Esophagus muscularis mucosa (tissue), 4 donors: ENCODE data around the gene DMWD. TPM values are rescaled to one million over a fixed set of nuclear protein-coding genes. Genes with fewer than 3 reads are reported as not detected.
A peak's percentile ranks its signal among the peaks of the same experiment; 100 is the strongest.

ENCODE experiments used
- DNase-seq: peaks from one replicate; pipeline ENCODE4 v3.0.0-alpha.2; 2017; ENCODE audit errors: extremely low spot score
- H3K27ac ChIP-seq, 4 donors: fragments of 200-600 bp; sonication (generic); replicated peaks in 1 of 4; 1 replicate in 3 of 4; 2 replicates in 1 of 4; pipeline ENCODE4 v1.5.1; 2016 to 2019; ENCODE audit warnings: mild to moderate bottlenecking in 1 of 4
- H3K27me3 ChIP-seq, 4 donors: fragments of 200-600 bp; sonication (generic); one replicate each; pipeline versions ENCODE4 v1.5.1 to v1.6.0; 2016 to 2019
- H3K36me3 ChIP-seq, 4 donors: fragments of 200-600 bp; sonication (generic); one replicate each; pipeline ENCODE4 v1.5.1; 2016 to 2019
- H3K4me1 ChIP-seq, 4 donors: fragments of 200-600 bp; sonication (generic); one replicate each; pipeline ENCODE4 v1.5.1; 2016 to 2019
- H3K4me3 ChIP-seq, 4 donors: fragments of 200-600 bp; sonication (generic); 1 replicate in 2 of 4; 2 replicates in 2 of 4; pipeline ENCODE4 v1.5.1; 2016 to 2019; ENCODE audit warnings: mild to moderate bottlenecking in 4 of 4, moderate library complexity in 1 of 4
- H3K9me3 ChIP-seq, 4 donors: fragments of 200-600 bp; sonication (generic); 1 replicate in 3 of 4; 2 replicates in 1 of 4; pipeline ENCODE4 v1.5.1; 2016 to 2019
- EP300 ChIP-seq: sonication (generic); formaldehyde crosslinking; IDR thresholded peaks from one replicate; pipeline ENCODE4 v1.6.1; 2017; ENCODE audit warnings: antibody characterized with exemption
- POLR2A ChIP-seq: fragments of 450-650 bp; IDR thresholded peaks from one replicate; pipeline ENCODE4 v1.6.1; 2017; ENCODE audit warnings: antibody characterized with exemption, moderate library complexity, mild to moderate bottlenecking, low read depth
- POLR2AphosphoS5 ChIP-seq, 2 donors: sonication (generic); formaldehyde crosslinking; IDR thresholded peaks; one replicate each; pipeline ENCODE4 v1.6.1; 2017; ENCODE audit warnings: antibody characterized with exemption in 2 of 2
- WGBS: methylation state at CpG from one replicate; pipeline ENCODE4 v1.1.5; 2018; 5-methylcytosine and 5-hydroxymethylcytosine counted together
- intact Hi-C: fragments of 100-400 bp; cut with DNase I; formaldehyde crosslinking; loops from one replicate; pipeline ENCODE4 v1.15.1; 2023
- total RNA-seq, 4 donors: library from RNA; depleted of rRNA; stranded (reverse); fragments of >200 nt; gene quantifications; one replicate each; pipeline versions ENCODE4 v1.1.0 to v1.2.1, GENCODE V29; 2016
- TF ChIP-seq, protein P1 (sequence below), 3 experiments: fragments of 200-600 bp in 2 of 3; fragments of 450-650 bp in 1 of 3; sonication (generic) in 2 of 3; IDR thresholded peaks; one replicate each; pipeline ENCODE4 v1.5.1; 2017 to 2019; ENCODE audit warnings: antibody characterized with exemption in 3 of 3, mild to moderate bottlenecking in 2 of 3, moderate library complexity in 1 of 3

Gene DMWD
- total RNA-seq, 4 donors from 2014 or later, result 56.0 to 88.7 (median 63.3) TPM

DNA sequence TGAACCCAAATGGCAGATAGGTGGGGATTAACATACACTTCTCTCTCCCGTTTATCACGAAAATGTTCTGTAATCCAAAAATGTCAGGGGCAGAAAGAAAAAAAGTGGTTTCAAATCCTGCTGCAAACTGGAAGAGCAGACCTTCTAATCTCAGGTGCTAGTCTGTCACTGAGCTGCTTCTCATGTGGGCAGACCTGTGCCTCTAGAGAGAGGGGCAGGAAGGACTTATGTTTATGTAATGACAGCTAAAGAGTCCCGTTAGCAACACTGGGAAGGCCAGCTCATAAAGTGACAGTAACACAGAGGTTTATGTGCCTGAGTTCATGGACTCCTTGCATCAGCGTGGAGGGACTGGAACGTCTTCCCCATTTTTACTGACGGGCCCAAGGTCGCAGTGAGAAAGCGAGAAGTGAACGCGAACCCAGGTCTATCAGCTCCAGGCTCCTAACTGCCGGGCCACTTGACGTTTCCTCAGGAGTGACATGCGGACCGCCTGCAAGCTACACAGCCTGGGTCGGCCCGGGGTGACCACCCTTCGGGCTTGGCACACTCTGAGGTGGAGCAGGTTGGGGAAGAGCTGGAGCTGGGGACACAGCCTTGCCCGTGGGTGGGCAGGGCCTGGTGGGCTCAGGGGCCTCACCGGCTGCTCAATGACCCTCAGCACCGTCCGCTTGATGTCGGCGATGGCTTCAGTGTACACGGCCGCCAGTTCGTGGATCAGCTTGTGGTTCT, 32.1 kb upstream of the DMWD start:
- TF ChIP-seq, protein P1, sequence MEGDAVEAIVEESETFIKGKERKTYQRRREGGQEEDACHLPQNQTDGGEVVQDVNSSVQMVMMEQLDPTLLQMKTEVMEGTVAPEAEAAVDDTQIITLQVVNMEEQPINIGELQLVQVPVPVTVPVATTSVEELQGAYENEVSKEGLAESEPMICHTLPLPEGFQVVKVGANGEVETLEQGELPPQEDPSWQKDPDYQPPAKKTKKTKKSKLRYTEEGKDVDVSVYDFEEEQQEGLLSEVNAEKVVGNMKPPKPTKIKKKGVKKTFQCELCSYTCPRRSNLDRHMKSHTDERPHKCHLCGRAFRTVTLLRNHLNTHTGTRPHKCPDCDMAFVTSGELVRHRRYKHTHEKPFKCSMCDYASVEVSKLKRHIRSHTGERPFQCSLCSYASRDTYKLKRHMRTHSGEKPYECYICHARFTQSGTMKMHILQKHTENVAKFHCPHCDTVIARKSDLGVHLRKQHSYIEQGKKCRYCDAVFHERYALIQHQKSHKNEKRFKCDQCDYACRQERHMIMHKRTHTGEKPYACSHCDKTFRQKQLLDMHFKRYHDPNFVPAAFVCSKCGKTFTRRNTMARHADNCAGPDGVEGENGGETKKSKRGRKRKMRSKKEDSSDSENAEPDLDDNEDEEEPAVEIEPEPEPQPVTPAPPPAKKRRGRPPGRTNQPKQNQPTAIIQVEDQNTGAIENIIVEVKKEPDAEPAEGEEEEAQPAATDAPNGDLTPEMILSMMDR (IDR thresholded peaks at IDR 0.05), result no peak
- TF ChIP-seq POLR2AphosphoS5 (IDR thresholded peaks at IDR 0.05) (no peak), EP300 (no peak), POLR2A (no peak)
- peaks cover 0 to 13% (median 9%) of the 10 kb centered on the region in 4 donors for H3K4me1 ChIP-seq
- 68% methylated on average over 9 of the region's 26 CpGs for WGBS
- no peaks in the 10 kb centered on the region for H3K9me3 ChIP-seq
- no peak overlapping the region for H3K27ac ChIP-seq
- peaks cover 60 to 98% (median 96%) of the 10 kb centered on the region in 4 donors for H3K36me3 ChIP-seq
- intact Hi-C loops, result no loop called here
- no peak for DNase-seq
- H3K27me3 ChIP-seq, result no peaks in the 10 kb centered on the region
- H3K4me3 ChIP-seq, result no peak overlapping the region

DNA sequence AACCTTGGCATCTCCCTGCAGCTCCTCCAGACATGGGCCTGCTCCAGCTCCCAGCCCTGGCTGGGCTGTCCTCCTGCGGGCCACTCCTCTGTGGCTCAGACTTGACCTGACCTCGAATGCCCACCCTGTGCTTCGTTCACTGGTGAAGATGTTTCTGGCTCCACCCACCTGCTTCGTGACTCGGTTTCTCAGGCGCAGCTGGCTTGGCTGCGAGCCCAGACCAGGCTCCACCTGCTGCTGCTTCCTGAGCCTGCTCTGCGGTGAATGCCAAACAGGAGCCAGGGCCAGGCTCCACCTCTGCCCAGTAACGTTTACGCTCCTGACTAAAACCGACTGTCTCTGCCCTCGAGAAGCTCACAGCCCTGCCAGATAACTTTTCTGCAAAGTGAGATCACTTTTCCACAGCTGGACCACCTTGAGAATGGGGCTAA, 31.4 kb upstream of the DMWD start:
- H3K27ac ChIP-seq, result no peak overlapping the region
- no peak for DNase-seq
- intact Hi-C loops, result no loop called here

DNA sequence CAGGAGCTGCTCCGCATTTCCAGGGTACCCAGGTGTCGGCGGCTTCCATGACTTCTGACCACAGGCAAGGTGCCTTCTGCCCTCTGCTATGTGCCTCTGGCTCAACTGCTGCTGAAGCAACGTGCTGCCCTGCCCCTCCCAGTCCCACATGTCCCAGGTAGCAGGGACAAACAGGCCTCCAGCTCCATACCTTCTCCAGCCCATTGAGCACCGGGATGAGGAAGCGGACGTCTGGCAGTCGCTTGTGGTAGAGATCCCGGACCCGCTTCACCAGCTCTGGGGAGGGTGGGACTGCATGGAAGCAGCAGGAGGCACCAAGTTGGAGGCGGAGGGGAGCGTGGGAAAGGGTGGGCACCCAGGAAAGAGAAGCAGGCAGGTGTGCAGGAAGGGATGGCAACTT, 30.5 kb upstream of the DMWD start:
- peaks cover 0 to 13% (median 9%) of the 10 kb centered on the region in 4 donors for H3K4me1 ChIP-seq
- intact Hi-C loops, result no loop called here
- H3K36me3 ChIP-seq, result peaks cover 46 to 97% (median 85%) of the 10 kb centered on the region in 4 donors
- H3K9me3 ChIP-seq, result no peaks in the 10 kb centered on the region
- DNase-seq, result no peak
- no peak overlapping the region for H3K27ac ChIP-seq
- no peak overlapping the region for H3K4me3 ChIP-seq
- no peaks in the 10 kb centered on the region for H3K27me3 ChIP-seq
- TF ChIP-seq, protein P1 (IDR thresholded peaks at IDR 0.05), result no peak
- no peak for TF ChIP-seq POLR2A
- no peak for TF ChIP-seq EP300
- no peak for TF ChIP-seq POLR2AphosphoS5 (IDR thresholded peaks at IDR 0.05)
- WGBS, result 94% methylated on average over 11 of the region's 12 CpGs

More for the DNA sequence above, 31.4 kb upstream of the DMWD start:
- Histone ChIP-seq H3K36me3 (peaks cover 54 to 98% (median 94%) of the 10 kb centered on the region in 4 donors), H3K4me3 (no peak overlapping the region), H3K4me1 (peaks cover 0 to 13% (median 9%) of the 10 kb centered on the region in 4 donors), H3K27me3 (no peaks in the 10 kb centered on the region), H3K9me3 (no peaks in the 10 kb centered on the region)
- 22% methylated on average over 11 of the region's 12 CpGs for WGBS
- TF ChIP-seq POLR2AphosphoS5 (IDR thresholded peaks at IDR 0.05) (peak; percentile 8 to 9), POLR2A (no peak)

DNA sequence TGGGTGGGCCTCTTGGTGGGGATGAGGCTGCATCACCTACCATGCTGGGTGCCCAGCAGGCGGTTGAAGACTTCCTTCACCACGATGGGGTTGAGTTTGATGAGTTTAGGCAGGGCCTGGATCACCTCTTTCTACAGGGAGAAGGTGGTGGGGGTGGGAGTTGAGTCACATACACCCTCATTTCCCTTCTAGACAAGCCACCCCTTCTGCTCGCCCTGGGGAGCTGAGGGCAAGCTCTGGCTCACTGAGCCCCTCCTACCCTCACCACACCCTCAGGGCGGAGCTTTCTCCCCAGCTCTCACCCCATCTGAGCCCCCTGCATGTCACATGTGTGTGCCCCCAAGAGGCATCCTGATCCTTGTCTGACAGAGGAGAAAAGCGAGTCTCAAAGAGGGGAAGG, 30.1 kb upstream of the DMWD start:
- Histone ChIP-seq H3K9me3 (no peaks in the 10 kb centered on the region), H3K36me3 (peaks cover 44 to 97% (median 81%) of the 10 kb centered on the region in 4 donors), H3K27me3 (no peaks in the 10 kb centered on the region), H3K4me3 (no peak overlapping the region), H3K4me1 (peaks cover 0 to 13% (median 9%) of the 10 kb centered on the region in 4 donors), H3K27ac (no peak overlapping the region)
- no peak for DNase-seq
- intact Hi-C loops, result no loop called here
- WGBS, result 100% methylated on average over 2 of the region's 5 CpGs
- TF ChIP-seq EP300, result no peak
- TF ChIP-seq, protein P1 (IDR thresholded peaks at IDR 0.05), result no peak
- TF ChIP-seq POLR2AphosphoS5 (IDR thresholded peaks at IDR 0.05), result no peak
- TF ChIP-seq POLR2A, result no peak

DNA sequence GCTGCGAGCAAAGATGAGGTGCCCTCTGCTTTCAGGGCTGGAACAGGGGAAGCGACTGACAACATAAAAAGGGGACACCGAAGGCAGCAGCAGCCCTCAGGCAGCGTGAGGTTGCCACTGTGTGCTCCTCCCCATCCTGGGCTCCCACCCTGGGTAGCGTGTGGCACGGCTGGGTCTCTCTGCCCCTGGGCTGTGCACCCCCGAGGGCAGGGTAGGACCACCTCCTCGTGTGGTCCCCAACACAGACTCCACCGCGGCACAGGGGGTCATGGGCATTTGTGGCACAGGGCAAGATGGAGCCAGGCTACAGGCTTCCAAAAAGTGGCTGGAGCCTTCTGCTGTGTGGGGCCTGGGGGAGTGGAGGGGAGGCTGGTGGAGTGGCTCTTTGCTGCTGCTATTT, 28.9 kb upstream of the DMWD start:
- intact Hi-C loops, result no loop called here
- 83% methylated on average over 10 of the region's 10 CpGs for WGBS
- no peak for TF ChIP-seq EP300
- TF ChIP-seq POLR2A, result no peak
- TF ChIP-seq, protein P1 (IDR thresholded peaks at IDR 0.05), result no peak
- TF ChIP-seq POLR2AphosphoS5 (IDR thresholded peaks at IDR 0.05), result no peak
- no peak for DNase-seq
- H3K4me3 ChIP-seq, result no peak overlapping the region
- peaks cover 33 to 87% (median 69%) of the 10 kb centered on the region in 4 donors for H3K36me3 ChIP-seq
- H3K27ac ChIP-seq, result no peak overlapping the region
- H3K9me3 ChIP-seq, result no peaks in the 10 kb centered on the region
- H3K4me1 ChIP-seq, result peaks cover 4 to 23% (median 14%) of the 10 kb centered on the region in 4 donors
- H3K27me3 ChIP-seq, result no peaks in the 10 kb centered on the region
